AG04450 (cell line): Measurements from ENCODE around the gene SMCHD1. TPM values are rescaled to one million over a fixed set of nuclear protein-coding genes. Genes with fewer than 3 reads are reported as not detected.

Source experiments
- CTCF ChIA-PET: fragments of 300-600, 350-600 bp; formaldehyde crosslinking; extraction: SDS; loops from one replicate; lab custom pipeline; 2022; ENCODE audit warnings: antibody characterized with exemption, inconsistent platforms; lab: Charles Lee
- POLR2A ChIA-PET: fragments of 350-600 bp; formaldehyde crosslinking; extraction: SDS; loops from one replicate; lab custom pipeline; 2021; ENCODE audit warnings: antibody characterized with exemption, inconsistent platforms; lab: Yijun Ruan, JAX
- DNase-seq: peaks from one replicate; pipeline ENCODE4 v3.0.0-alpha.2; 2011; ENCODE audit warnings: low read depth, low spot score
- H3K27ac ChIP-seq: one replicate; pipeline ENCODE4 v1.5.1; 2012; ENCODE audit warnings: low read depth, low read length, control low read depth
- H3K27me3 ChIP-seq: one replicate; pipeline ENCODE4 v1.6.0; 2012; ENCODE audit warnings: low read length; ENCODE audit not compliant: control insufficient read depth, insufficient read depth
- H3K4me3 ChIP-seq: 2 replicates; pipeline ENCODE4 v1.5.1; 2011; ENCODE audit warnings: mild to moderate bottlenecking, low read depth, low read length, control low read depth
- H3K9me3 ChIP-seq: 2 replicates; pipeline ENCODE4 v1.5.1; 2012; ENCODE audit warnings: low read length; ENCODE audit not compliant: control insufficient read depth, insufficient read depth
- CTCF ChIP-seq: IDR thresholded peaks from 2 replicates; pipeline ENCODE4 v1.5.1; 2011; ENCODE audit warnings: low read depth, low read length, control low read depth, inconsistent platforms
- polyA plus RNA-seq: library from polyadenylated mRNA; depleted of rRNA; stranded (reverse); fragments of >200 nt; gene quantifications from 2 replicates; pipeline ENCODE4 v1.2.3, GENCODE V29; 2011

SMCHD1 gene
- polyA plus RNA-seq, 1 experiment, result 37.2 TPM

GRCh38 chr18:2681993-2682603 lies 26.6 kb downstream of the SMCHD1 start:
- Histone ChIP-seq H3K27me3 (no peaks in the 10 kb centered on the region), H3K27ac (no peak overlapping the region), H3K4me3 (no peak overlapping the region), H3K9me3 (no peaks in the 10 kb centered on the region)
- ChIA-PET POLR2A (no interaction called here), CTCF (interaction anchor here (0.7 kb wide), 1 partner anchor 12 kb away, joined by 3 read pairs; no protein-coding TSS in a partner anchor)
- no peak for DNase-seq
- TF ChIP-seq CTCF, result no peak

GRCh38 chr18:2683055-2683454 lies 27.5 kb downstream of the SMCHD1 start:
- POLR2A ChIA-PET, result no interaction called here
- no peak for TF ChIP-seq CTCF

GRCh38 chr18:2686349-2686968 lies 30.9 kb downstream of the SMCHD1 start:
- no peaks in the 10 kb centered on the region for H3K9me3 ChIP-seq
- POLR2A ChIA-PET, result interaction anchor here (0.7 kb wide), 1 partner anchor 288 kb away, joined by 3 read pairs; no protein-coding TSS in a partner anchor
- H3K27ac ChIP-seq, result no peak overlapping the region
- CTCF ChIA-PET, result no interaction called here
- DNase-seq, result no peak
- H3K4me3 ChIP-seq, result no peak overlapping the region
- H3K27me3 ChIP-seq, result no peaks in the 10 kb centered on the region
- no peak for TF ChIP-seq CTCF

More at GRCh38 chr18:2683055-2683454, 27.5 kb downstream of the SMCHD1 start:
- Histone ChIP-seq H3K27ac (no peak overlapping the region), H3K4me3 (no peak overlapping the region), H3K27me3 (no peaks in the 10 kb centered on the region), H3K9me3 (no peaks in the 10 kb centered on the region)
- DNase-seq, result no peak
- CTCF ChIA-PET, result interaction anchor here (1.8 kb wide), 1 partner anchor 9 kb away, joined by 4 read pairs; no protein-coding TSS in a partner anchor

- no peak for DNase-seq
- Histone ChIP-seq H3K27me3 (no peaks in the 10 kb centered on the region), H3K4me3 (no peak overlapping the region), H3K27ac (no peak overlapping the region), H3K9me3 (no peaks in the 10 kb centered on the region)
- ChIA-PET CTCF (interaction anchor here (0.5 kb wide), 1 partner anchor 1818 kb away, joined by 3 read pairs; no protein-coding TSS in a partner anchor), POLR2A (no interaction called here)
- TF ChIP-seq CTCF, result no peak
Measured at GRCh38 chr18:2687390-2688001, 32.0 kb downstream of the SMCHD1 start.

- CTCF ChIA-PET, result no interaction called here
- no peak for DNase-seq
- H3K9me3 ChIP-seq, result no peaks in the 10 kb centered on the region
- no peak overlapping the region for H3K27ac ChIP-seq
- no peak overlapping the region for H3K4me3 ChIP-seq
- H3K27me3 ChIP-seq, result no peaks in the 10 kb centered on the region
- POLR2A ChIA-PET, result no interaction called here
- TF ChIP-seq CTCF, result no peak
Measured at GRCh38 chr18:2692508-2692907, 37.0 kb downstream of the SMCHD1 start.
